Breast epithelium (tissue), 3 donors: ENCODE results near the gene OR5K4.

Experiments
- POLR2A ChIP-seq: fragments of 450-650 bp; IDR thresholded peaks from one replicate; pipeline ENCODE4 v1.6.1; 2016; ENCODE audit warnings: antibody characterized with exemption, mild to moderate bottlenecking, moderate library complexity
- POLR2AphosphoS5 ChIP-seq, 3 donors: sonication (generic); formaldehyde crosslinking; IDR thresholded peaks; one replicate each; pipeline ENCODE4 v1.6.1; 2017; ENCODE audit warnings: antibody characterized with exemption in 3 of 3
- TF ChIP-seq, protein P1 (sequence below), 3 donors: fragments of 450-650 bp; IDR thresholded peaks; one replicate each; pipeline ENCODE4 v1.5.1; 2016 to 2017; ENCODE audit warnings: antibody characterized with exemption in 3 of 3, mild to moderate bottlenecking in 3 of 3, moderate library complexity in 3 of 3

DNA sequence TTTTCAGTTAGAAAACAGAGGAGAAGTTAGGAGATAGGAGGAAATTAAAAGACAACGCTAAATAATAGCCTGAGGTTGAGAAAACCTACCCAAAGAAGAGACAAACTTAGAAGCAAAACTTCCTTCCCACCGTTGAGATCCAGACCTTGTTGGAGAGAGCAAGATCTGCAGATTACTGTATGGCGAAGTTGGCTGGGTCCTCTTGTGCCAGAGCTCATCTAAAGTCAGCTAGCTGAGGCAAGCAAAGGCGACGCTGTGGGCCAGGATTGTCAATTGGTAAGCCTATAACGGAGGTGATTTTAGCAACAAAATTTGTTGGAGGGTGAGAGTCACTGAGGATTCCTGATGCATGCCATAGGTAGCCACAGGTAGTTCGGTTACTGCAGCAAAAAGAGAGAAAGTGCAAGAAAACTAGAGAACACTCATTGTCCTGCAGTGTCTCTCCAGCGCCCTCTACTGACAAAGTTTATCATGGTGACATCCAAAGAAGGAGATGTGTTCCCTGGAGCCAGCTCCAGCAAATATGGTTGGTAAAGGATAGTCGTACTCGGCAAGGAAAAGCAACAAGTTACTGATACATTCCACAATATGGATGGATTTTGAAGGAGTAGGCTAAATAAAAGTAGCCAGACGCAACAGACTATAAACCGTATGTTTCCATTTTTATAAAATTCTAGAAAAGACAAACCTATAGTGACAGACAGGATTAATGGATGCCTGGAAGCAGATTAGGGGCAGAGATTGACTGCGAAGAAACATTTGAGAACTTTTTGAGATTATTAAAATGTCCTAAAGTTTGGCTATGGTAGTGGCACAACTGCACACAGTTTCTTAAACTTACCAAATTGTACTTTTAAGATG lies 9.8 kb upstream of the OR5K4 start:
- TF ChIP-seq, protein P1, sequence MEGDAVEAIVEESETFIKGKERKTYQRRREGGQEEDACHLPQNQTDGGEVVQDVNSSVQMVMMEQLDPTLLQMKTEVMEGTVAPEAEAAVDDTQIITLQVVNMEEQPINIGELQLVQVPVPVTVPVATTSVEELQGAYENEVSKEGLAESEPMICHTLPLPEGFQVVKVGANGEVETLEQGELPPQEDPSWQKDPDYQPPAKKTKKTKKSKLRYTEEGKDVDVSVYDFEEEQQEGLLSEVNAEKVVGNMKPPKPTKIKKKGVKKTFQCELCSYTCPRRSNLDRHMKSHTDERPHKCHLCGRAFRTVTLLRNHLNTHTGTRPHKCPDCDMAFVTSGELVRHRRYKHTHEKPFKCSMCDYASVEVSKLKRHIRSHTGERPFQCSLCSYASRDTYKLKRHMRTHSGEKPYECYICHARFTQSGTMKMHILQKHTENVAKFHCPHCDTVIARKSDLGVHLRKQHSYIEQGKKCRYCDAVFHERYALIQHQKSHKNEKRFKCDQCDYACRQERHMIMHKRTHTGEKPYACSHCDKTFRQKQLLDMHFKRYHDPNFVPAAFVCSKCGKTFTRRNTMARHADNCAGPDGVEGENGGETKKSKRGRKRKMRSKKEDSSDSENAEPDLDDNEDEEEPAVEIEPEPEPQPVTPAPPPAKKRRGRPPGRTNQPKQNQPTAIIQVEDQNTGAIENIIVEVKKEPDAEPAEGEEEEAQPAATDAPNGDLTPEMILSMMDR (IDR thresholded peaks at IDR 0.05): no peak
- TF ChIP-seq POLR2A: no peak
- no peak for TF ChIP-seq POLR2AphosphoS5 (IDR thresholded peaks at IDR 0.05)
